Lung (tissue), 12 donors: ENCODE measurements around the gene OS9. TPM values are rescaled to one million over a fixed set of nuclear protein-coding genes. Genes with fewer than 3 reads are reported as not detected.

Source experiments
- ATAC-seq: fragments of 200-7000 bp; cut with Tn5 transposase; one replicate; pipeline ENCODE4 v1.9.1; 2020; ENCODE audit warnings: moderate number of reproducible peaks; ENCODE audit not compliant: insufficient read depth, low FRiP score
- DNase-seq, 3 donors: peaks; one replicate each; pipeline ENCODE4 v3.0.0-alpha.2; 2013 to 2017
- H3K27ac ChIP-seq, 2 donors: one replicate each; pipeline ENCODE4 v1.5.1; 2013; ENCODE audit warnings: mild to moderate bottlenecking in 2 of 2, moderate library complexity in 2 of 2, control low read depth in 1 of 2, inconsistent platforms in 1 of 2, low read depth in 1 of 2, low read length in 1 of 2
- H3K27me3 ChIP-seq, 3 donors: one replicate each; pipeline ENCODE4 v1.5.1; 2013; ENCODE audit warnings: low read length in 2 of 3; ENCODE audit not compliant: control insufficient read depth in 3 of 3, insufficient read depth in 3 of 3
- H3K36me3 ChIP-seq, 4 donors: one replicate each; pipeline ENCODE4 v1.5.1; 2013; ENCODE audit warnings: low read length in 4 of 4, mild to moderate bottlenecking in 1 of 4, moderate library complexity in 1 of 4; ENCODE audit not compliant: control insufficient read depth in 4 of 4, insufficient read depth in 4 of 4
- H3K4me1 ChIP-seq, 5 donors: one replicate each; pipeline ENCODE4 v1.5.1; 2013; ENCODE audit warnings: low read length in 5 of 5, mild to moderate bottlenecking in 2 of 5, moderate library complexity in 1 of 5; ENCODE audit not compliant: control insufficient read depth in 5 of 5, insufficient read depth in 5 of 5
- H3K4me3 ChIP-seq: one replicate; pipeline ENCODE4 v1.5.1; 2013; ENCODE audit warnings: mild to moderate bottlenecking, control low read depth, moderate library complexity
- H3K9ac ChIP-seq, 2 donors: one replicate each; pipeline ENCODE4 v1.5.1; 2013; ENCODE audit warnings: low read length in 2 of 2, control low read depth in 1 of 2; ENCODE audit not compliant: insufficient read depth in 1 of 2
- H3K9me3 ChIP-seq, 4 donors: one replicate each; pipeline ENCODE4 v1.5.1; 2013; ENCODE audit warnings: low read length in 3 of 4, mild to moderate bottlenecking in 1 of 4, moderate library complexity in 1 of 4; ENCODE audit not compliant: control insufficient read depth in 4 of 4, insufficient read depth in 3 of 4
- CTCF ChIP-seq: IDR thresholded peaks from 2 replicates; pipeline ENCODE4 v1.5.1; 2012; ENCODE audit warnings: mild to moderate bottlenecking; ENCODE audit errors: control extremely low read depth, extremely low read depth
- WGBS, 2 donors: extraction: QIAGEN DNeasy Blood & Tissue Kit; methylation state at CpG; one replicate each; pipeline ENCODE4 v1.1.7; 2013; 5-methylcytosine and 5-hydroxymethylcytosine counted together
- polyA plus RNA-seq, 2 donors: library from polyadenylated mRNA; stranded (reverse); fragments of 200-250 nt; gene quantifications; one replicate each; pipeline ENCODE4 v1.2.1, GENCODE V29; 2013
- total RNA-seq, 2 donors: library from RNA; depleted of rRNA in 1 of 2; stranded (reverse); fragments of >200 nt in 1 of 2; gene quantifications; one replicate each; pipeline ENCODE4 v1.2.1, GENCODE V29; 2014 to 2021
- donor health status: control.
- donor health status: control.
- donor health status: Bipolar disorder and iron deficiency.
- donor health status: healthy.
- donor health status: DM: yes; HTN: yes; CAD: no.

Gene OS9
- total and polyA plus RNA-seq, 4 donors: 144 to 356 (median 249) TPM

- 1% methylated on average over 54 to 60 of the region's 60 CpGs for WGBS, 2 donors
- TF ChIP-seq CTCF: no peak
- H3K4me3 ChIP-seq: peak overlapping the region; percentile 4
- no peaks in the 10 kb centered on the region for H3K9me3 ChIP-seq
- peaks cover 0 to 48% (median 47%) of the 10 kb centered on the region in 3 donors for H3K27me3 ChIP-seq
- no peak overlapping the region for H3K27ac ChIP-seq
- no peak overlapping the region for H3K9ac ChIP-seq
- H3K4me1 ChIP-seq: peaks cover 0 to 24% (median 8%) of the 10 kb centered on the region in 5 donors
- ATAC-seq: peak; percentile 32
- peak in 1 of 3 donors; percentile 45 for DNase-seq
- peaks cover 0 to 10% (median 5%) of the 10 kb centered on the region in 4 donors for H3K36me3 ChIP-seq
These were observed 71.2 kb downstream of the OS9 start for GRCh38 chr12:57765003-57765697.

GRCh38 chr12:57765698-57766463 is 71.9 kb downstream of the OS9 start:
- Histone ChIP-seq H3K4me3 (no peak overlapping the region), H3K9me3 (no peaks in the 10 kb centered on the region), H3K27ac (no peak overlapping the region), H3K4me1 (peaks cover 0 to 25% (median 8%) of the 10 kb centered on the region in 5 donors), H3K36me3 (peaks cover 3 to 13% (median 8%) of the 10 kb centered on the region in 4 donors), H3K27me3 (peaks cover 0 to 48% (median 47%) of the 10 kb centered on the region in 3 donors), H3K9ac (no peak overlapping the region)
- DNase-seq (no peak), ATAC-seq (peak; percentile 58)
- no peak for TF ChIP-seq CTCF
- 2 to 3% methylated on average over 37 to 40 of the region's 40 CpGs for WGBS, 2 donors

GRCh38 chr12:57766464-57767304 is 72.8 kb downstream of the OS9 start, which contains the start of gene CYP27B1:
Gene CYP27B1 (minus strand): TSS chr12:57767078. CDS start chr12:57767041, 37 bp downstream.
- peak in 2 of 3 donors; percentile 69 to 75 for DNase-seq
- H3K27me3 ChIP-seq: peaks cover 0 to 48% (median 47%) of the 10 kb centered on the region in 3 donors
- H3K27ac ChIP-seq: no peak within 1 kb of the TSS
- peak within 1 kb of the TSS; percentile 4 for H3K4me3 ChIP-seq
- no peak within 1 kb of the TSS for H3K9ac ChIP-seq
- no peaks in the 10 kb centered on the region for H3K9me3 ChIP-seq
- peaks cover 6 to 33% (median 15%) of the 10 kb centered on the region in 5 donors for H3K4me1 ChIP-seq
- WGBS, 2 donors: 6 to 8% methylated on average over 38 of the region's 38 CpGs
- TF ChIP-seq CTCF: no peak
- no peak for ATAC-seq
- H3K36me3 ChIP-seq: peaks cover 3 to 13% (median 8%) of the 10 kb centered on the region in 4 donors
